Measurements from ENCODE around the gene NINL. TPM values are rescaled to one million over a fixed set of nuclear protein-coding genes. Genes with fewer than 3 reads are reported as not detected.

The NINL gene
- total RNA-seq, 2 experiments from 2014 or later, result 2.1 to 2.2 TPM

DNA sequence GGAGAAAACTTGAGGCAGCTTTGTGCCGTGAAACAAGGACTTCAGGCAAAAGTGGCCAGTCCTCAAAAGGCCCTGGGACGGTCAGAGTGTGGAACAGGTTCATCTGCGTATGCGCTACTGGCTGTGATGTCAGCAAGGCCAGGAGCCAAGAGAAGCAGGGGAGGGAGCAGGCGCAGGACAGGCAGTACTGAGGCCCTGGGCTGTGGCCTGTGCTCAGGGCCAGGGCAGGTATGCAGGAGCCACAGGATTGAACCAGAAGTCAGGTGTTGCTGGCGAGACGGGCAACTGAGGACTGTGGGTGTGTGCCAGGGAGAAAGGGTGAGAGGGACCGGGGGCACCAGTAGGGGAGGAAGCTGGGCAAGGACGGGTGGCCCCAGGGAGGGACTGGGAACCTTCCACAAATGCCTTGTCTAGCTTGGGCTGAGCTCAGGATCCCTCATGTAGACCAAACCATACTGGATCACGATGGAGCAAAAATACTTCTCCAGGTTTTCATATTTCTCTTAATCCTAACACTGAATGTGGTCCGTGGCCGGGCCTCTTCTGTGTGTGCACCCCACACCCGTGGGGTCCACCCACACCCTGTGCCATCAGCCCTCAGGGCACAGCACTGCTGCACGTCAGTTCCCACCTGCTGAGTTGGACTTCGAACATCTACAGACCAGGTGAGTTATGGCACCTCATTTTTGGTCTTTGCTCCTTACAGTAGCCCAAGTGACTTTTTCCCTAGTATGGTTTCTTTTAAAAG is 131.0 kb downstream of the NINL start:
- Mint-ChIP-seq H3K27ac (no peak overlapping the region), H3K4me1 (ENCODE audit: low read depth) (no peaks in the 10 kb centered on the region), H3K9me3 (ENCODE audit: insufficient read depth) (no peaks in the 10 kb centered on the region), H3K4me3 (no peak overlapping the region), H3K36me3 (ENCODE audit: low read depth) (no peaks in the 10 kb centered on the region), H3K27me3 (ENCODE audit: low read depth) (no peaks in the 10 kb centered on the region)
- ATAC-seq (no peak), DNase-seq (no peak)
- ChIA-PET CTCF (no interaction called here), POLR2A (no interaction called here)

DNA sequence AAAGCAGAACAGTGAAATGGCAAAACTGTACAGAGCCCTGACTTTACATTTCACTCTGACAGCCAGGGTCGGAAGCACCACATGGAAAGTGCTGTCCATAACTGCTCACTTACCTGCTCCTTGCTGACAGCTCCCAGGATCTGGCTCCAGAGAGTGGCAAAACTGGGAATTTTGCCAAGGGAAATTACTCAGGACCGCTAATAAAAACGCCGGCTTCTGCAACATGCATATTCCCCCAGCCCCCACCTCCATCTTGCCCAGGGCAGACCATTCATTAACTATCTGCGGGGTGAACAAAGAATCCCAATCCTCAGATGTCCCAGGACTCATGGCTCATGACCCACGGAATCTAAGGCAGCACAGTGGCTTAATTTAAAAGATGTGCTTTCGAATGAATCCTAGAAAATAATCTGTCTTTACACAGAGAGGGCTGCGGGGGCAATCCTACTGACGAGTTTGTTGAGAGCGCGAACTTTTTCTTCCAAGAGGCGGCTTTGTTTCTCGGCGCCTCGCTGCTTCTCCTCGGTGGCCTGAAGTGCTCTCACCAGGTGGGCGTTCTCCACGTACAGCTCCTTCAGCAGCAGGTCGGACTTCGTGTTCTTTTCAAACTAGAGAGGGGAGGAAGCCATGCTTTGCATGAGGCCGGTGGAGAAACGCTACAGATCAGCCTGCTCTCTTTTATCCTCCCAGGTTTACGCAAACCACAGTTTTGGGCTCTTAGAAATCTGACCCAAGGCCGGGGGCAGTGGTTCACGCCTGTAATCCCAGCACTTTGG is 132.1 kb downstream of the NINL start:
- no peak for DNase-seq
- H3K4me3 Mint-ChIP-seq, result no peak overlapping the region
- no peak for ATAC-seq
- no peaks in the 10 kb centered on the region for H3K9me3 Mint-ChIP-seq (ENCODE audit: insufficient read depth)
- H3K27me3 Mint-ChIP-seq (ENCODE audit: low read depth), result no peaks in the 10 kb centered on the region
- H3K4me1 Mint-ChIP-seq (ENCODE audit: low read depth), result no peaks in the 10 kb centered on the region
- ChIA-PET CTCF (no interaction called here), POLR2A (no interaction called here)
- peaks cover 9% of the 10 kb centered on the region for H3K36me3 Mint-ChIP-seq (ENCODE audit: low read depth)
- H3K27ac Mint-ChIP-seq, result no peak overlapping the region

GRCh38 chr20:25452333-25452732 is 133.0 kb downstream of the NINL start:
- no peaks in the 10 kb centered on the region for H3K4me1 Mint-ChIP-seq (ENCODE audit: low read depth)
- CTCF ChIA-PET, result no interaction called here
- POLR2A ChIA-PET, result no interaction called here
- H3K27me3 Mint-ChIP-seq (ENCODE audit: low read depth), result no peaks in the 10 kb centered on the region
- H3K36me3 Mint-ChIP-seq (ENCODE audit: low read depth), result peaks cover 18% of the 10 kb centered on the region
- no peaks in the 10 kb centered on the region for H3K9me3 Mint-ChIP-seq (ENCODE audit: insufficient read depth)
- ATAC-seq (no peak), DNase-seq (no peak)
- H3K4me3 Mint-ChIP-seq, result no peak overlapping the region
- no peak overlapping the region for H3K27ac Mint-ChIP-seq

- Mint-ChIP-seq H3K27ac (no peak overlapping the region), H3K4me3 (no peak overlapping the region), H3K36me3 (ENCODE audit: low read depth) (peaks cover 43% of the 10 kb centered on the region), H3K9me3 (ENCODE audit: insufficient read depth) (no peaks in the 10 kb centered on the region), H3K27me3 (ENCODE audit: low read depth) (no peaks in the 10 kb centered on the region), H3K4me1 (ENCODE audit: low read depth) (peaks cover 4% of the 10 kb centered on the region)
- no peak for DNase-seq
- ATAC-seq, result no peak
- POLR2A ChIA-PET, result no interaction called here
- CTCF ChIA-PET, result no interaction called here
Observed at GRCh38 chr20:25447671-25448070, 137.7 kb downstream of the NINL start.

DNA sequence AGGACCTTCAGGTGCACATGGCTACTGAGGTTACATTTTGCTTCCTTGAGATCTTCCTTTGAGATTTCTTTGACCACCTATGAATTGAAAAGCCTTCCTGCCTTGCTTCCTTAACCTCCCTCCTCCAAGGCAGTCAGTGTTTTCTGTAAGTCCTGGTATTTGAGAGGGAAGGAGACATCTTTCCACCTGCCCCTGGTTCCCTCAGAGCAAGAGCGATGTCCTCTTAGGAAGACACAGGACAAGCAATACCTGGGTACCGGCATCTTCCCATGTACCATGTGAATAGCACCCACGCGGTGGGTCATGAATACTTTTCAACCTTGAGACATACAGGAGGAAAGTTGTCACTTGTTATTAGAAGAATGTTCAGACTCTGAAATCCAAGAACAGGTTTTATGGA is 140.8 kb downstream of the NINL start:
- Mint-ChIP-seq H3K36me3 (ENCODE audit: low read depth) (peaks cover 49% of the 10 kb centered on the region), H3K27me3 (ENCODE audit: low read depth) (no peaks in the 10 kb centered on the region), H3K4me3 (no peak overlapping the region), H3K4me1 (ENCODE audit: low read depth) (peaks cover 4% of the 10 kb centered on the region), H3K9me3 (ENCODE audit: insufficient read depth) (no peaks in the 10 kb centered on the region), H3K27ac (no peak overlapping the region)
- ChIA-PET CTCF (no interaction called here), POLR2A (no interaction called here)
- no peak for DNase-seq
- ATAC-seq, result no peak

DNA sequence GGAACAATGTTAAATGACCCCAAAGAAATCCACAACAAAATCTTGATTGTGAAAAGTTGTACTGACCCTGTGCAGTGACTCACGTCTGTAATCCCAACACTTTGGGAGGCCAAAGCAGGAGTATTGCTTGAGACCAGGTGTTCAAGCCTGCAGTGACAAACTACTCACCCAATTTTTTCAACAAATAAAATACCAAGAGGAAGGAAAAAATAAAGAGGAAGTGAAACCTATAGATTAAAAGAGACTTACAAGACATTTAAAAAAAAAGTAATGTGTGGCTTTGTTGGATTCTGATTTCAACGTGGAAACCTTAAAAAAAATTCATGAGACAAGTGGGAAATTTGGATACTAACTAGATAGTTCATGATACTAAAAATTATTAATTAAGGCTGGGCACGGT is 146.0 kb downstream of the NINL start:
- ATAC-seq, result no peak
- H3K4me3 Mint-ChIP-seq, result no peak overlapping the region
- no peak overlapping the region for H3K27ac Mint-ChIP-seq

DNA sequence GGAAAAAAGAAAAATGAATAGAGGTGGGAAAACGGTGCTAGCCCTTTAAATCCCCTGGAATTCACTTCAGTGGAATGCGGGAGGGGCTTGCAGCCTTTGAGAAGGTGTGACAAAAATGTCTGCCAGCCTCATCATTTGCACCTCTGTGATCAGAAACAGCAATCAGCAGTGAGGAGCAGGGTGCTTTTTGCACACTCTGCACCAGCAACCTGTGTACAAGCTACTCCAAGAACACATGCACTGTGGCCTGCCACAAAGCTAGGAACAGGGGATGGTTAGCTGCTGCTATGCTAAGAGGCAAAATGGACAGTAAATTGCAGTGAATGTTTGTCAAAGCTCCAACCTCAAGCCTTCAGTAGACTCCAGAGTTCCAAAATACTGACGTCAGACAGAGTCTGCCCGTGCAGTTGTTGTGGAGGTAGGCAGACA is 148.2 kb downstream of the NINL start:
- peaks cover 46% of the 10 kb centered on the region for H3K36me3 Mint-ChIP-seq (ENCODE audit: low read depth)

More for the DNA sequence above, 146.0 kb downstream of the NINL start:
- no peak for DNase-seq
- Mint-ChIP-seq H3K36me3 (ENCODE audit: low read depth) (peaks cover 43% of the 10 kb centered on the region), H3K9me3 (ENCODE audit: insufficient read depth) (no peaks in the 10 kb centered on the region), H3K4me1 (ENCODE audit: low read depth) (peaks cover 6% of the 10 kb centered on the region), H3K27me3 (ENCODE audit: low read depth) (no peaks in the 10 kb centered on the region)
- CTCF ChIA-PET, result no interaction called here
- POLR2A ChIA-PET, result no interaction called here

DNA sequence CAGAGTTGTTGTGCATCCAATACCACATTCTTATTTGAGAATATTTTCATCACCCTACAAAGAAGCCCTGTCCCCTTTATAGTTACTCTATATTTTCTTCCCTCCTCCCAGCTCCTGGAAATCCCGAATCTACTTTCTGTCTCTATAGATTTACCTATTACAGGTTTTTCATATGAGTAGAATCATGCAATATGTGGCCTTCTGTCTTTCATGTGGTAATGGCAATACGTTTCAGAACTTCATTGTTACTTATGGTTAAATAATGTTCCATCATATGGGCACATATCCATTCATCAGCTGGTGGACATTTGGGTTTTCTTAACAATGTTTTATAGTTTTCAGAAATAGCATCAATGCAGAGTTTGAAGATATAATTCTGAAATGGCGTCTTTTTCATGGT is 160.8 kb downstream of the NINL start:
- peaks cover 56% of the 10 kb centered on the region for H3K36me3 Mint-ChIP-seq (ENCODE audit: low read depth)
- ATAC-seq, result no peak

More for the DNA sequence above, 148.2 kb downstream of the NINL start:
- no peaks in the 10 kb centered on the region for H3K27me3 Mint-ChIP-seq (ENCODE audit: low read depth)
- DNase-seq (no peak), ATAC-seq (no peak)
- H3K9me3 Mint-ChIP-seq (ENCODE audit: insufficient read depth), result no peaks in the 10 kb centered on the region
- CTCF ChIA-PET, result no interaction called here
- POLR2A ChIA-PET, result no interaction called here
- peaks cover 6% of the 10 kb centered on the region for H3K4me1 Mint-ChIP-seq (ENCODE audit: low read depth)
- H3K27ac Mint-ChIP-seq, result no peak overlapping the region
- no peak overlapping the region for H3K4me3 Mint-ChIP-seq

DNA sequence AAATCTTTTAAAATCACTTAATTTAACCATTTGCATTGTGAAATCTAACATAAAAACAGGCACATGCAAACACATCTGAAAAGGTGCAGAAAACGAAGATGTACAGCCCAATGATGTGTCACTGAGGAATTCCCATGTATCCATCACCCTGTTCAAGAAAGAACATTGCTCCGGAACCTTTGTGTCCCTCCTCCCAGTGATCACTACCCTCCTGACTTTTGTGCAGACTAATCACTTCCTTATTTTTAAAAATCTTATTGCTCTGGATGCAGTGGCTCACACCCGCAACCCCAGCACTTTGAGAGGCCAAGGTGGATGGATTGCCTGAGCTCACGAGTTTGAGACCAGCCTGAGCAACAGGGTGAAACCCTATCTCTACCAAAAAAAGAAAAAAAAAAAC is 163.3 kb downstream of the NINL start:
- DNase-seq, result no peak
- Mint-ChIP-seq H3K4me1 (ENCODE audit: low read depth) (peaks cover 9% of the 10 kb centered on the region), H3K4me3 (no peak overlapping the region), H3K27me3 (ENCODE audit: low read depth) (no peaks in the 10 kb centered on the region), H3K27ac (no peak overlapping the region), H3K36me3 (ENCODE audit: low read depth) (peaks cover 52% of the 10 kb centered on the region), H3K9me3 (ENCODE audit: insufficient read depth) (no peaks in the 10 kb centered on the region)
- no peak for ATAC-seq
- POLR2A ChIA-PET, result no interaction called here
- CTCF ChIA-PET, result no interaction called here

More for the DNA sequence above, 160.8 kb downstream of the NINL start:
- no peaks in the 10 kb centered on the region for H3K27me3 Mint-ChIP-seq (ENCODE audit: low read depth)
- CTCF ChIA-PET, result no interaction called here
- no peak for DNase-seq
- peaks cover 9% of the 10 kb centered on the region for H3K4me1 Mint-ChIP-seq (ENCODE audit: low read depth)
- no peak overlapping the region for H3K27ac Mint-ChIP-seq
- POLR2A ChIA-PET, result no interaction called here
- H3K4me3 Mint-ChIP-seq, result no peak overlapping the region
- H3K9me3 Mint-ChIP-seq (ENCODE audit: insufficient read depth), result no peaks in the 10 kb centered on the region

GRCh38 chr20:25421102-25421501 is 164.2 kb downstream of the NINL start:
- no peak overlapping the region for H3K4me3 Mint-ChIP-seq
- peaks cover 8% of the 10 kb centered on the region for H3K4me1 Mint-ChIP-seq (ENCODE audit: low read depth)
- ATAC-seq (no peak), DNase-seq (no peak)
- no peaks in the 10 kb centered on the region for H3K9me3 Mint-ChIP-seq (ENCODE audit: insufficient read depth)
- no peak overlapping the region for H3K27ac Mint-ChIP-seq
- H3K36me3 Mint-ChIP-seq (ENCODE audit: low read depth), result peaks cover 49% of the 10 kb centered on the region
- no peaks in the 10 kb centered on the region for H3K27me3 Mint-ChIP-seq (ENCODE audit: low read depth)
- POLR2A ChIA-PET, result interaction anchor here (1.2 kb wide), 1 partner anchor 14 kb away, joined by 5 read pairs; the partner anchor contains the start of gene GINS1
- CTCF ChIA-PET, result no interaction called here

DNA sequence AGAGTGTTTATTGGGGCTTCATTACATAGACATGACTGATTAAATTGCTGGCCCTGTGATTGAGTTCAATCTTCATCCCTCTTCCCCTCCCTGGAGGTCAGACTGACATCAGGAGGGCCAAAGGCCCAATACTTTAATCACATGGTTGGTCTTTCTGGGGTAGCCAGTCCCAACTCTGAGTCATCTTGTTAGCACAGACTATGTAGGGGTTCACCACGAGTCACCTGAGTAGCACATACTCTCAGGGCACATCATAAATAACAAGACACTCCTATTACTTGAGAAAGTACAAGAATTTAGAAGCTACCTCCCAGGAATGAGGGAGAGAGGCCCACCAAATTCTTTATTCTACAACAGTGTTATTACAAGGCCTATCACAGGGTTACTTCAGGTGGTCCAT is 166.6 kb downstream of the NINL start:
- no peaks in the 10 kb centered on the region for H3K9me3 Mint-ChIP-seq (ENCODE audit: insufficient read depth)
- H3K36me3 Mint-ChIP-seq (ENCODE audit: low read depth), result peaks cover 43% of the 10 kb centered on the region
- no peaks in the 10 kb centered on the region for H3K27me3 Mint-ChIP-seq (ENCODE audit: low read depth)
- POLR2A ChIA-PET, result interaction anchor here (1.4 kb wide), 1 partner anchor 11 kb away, joined by 3 read pairs; the partner anchor contains the start of gene GINS1
- no peak overlapping the region for H3K4me3 Mint-ChIP-seq
- H3K27ac Mint-ChIP-seq, result no peak overlapping the region
- CTCF ChIA-PET, result interaction anchor here (1.0 to 1.5 kb wide), 3 partner anchors 9 to 19 kb away, joined by 3 to 4 read pairs (median 3); no protein-coding TSS in a partner anchor
- no peaks in the 10 kb centered on the region for H3K4me1 Mint-ChIP-seq (ENCODE audit: low read depth)
- DNase-seq (no peak), ATAC-seq (no peak)

- DNase-seq, result peak; percentile 17
- ChIA-PET POLR2A (interaction anchor here (0.6 kb wide), 1 partner anchor 178 kb away, joined by 3 read pairs; no protein-coding TSS in a partner anchor), CTCF (interaction anchor here (0.7 to 3.4 kb wide), 5 partner anchors 9 to 98 kb away, joined by 3 to 15 read pairs (median 3); no protein-coding TSS in a partner anchor)
- Mint-ChIP-seq H3K9me3 (ENCODE audit: insufficient read depth) (no peaks in the 10 kb centered on the region), H3K27ac (peak overlapping the region; percentile 23), H3K4me1 (ENCODE audit: low read depth) (peaks cover 19% of the 10 kb centered on the region), H3K36me3 (ENCODE audit: low read depth) (peaks cover 23% of the 10 kb centered on the region), H3K4me3 (peak overlapping the region; percentile 91), H3K27me3 (ENCODE audit: low read depth) (no peaks in the 10 kb centered on the region)
- ATAC-seq, result no peak
Observed at GRCh38 chr20:25408890-25409289, 176.4 kb downstream of the NINL start.
